ENCODE results near the gene NUDT3. TPM values are rescaled to one million over a fixed set of nuclear protein-coding genes. Genes with fewer than 3 reads are reported as not detected.

NUDT3 gene
- total and polyA plus RNA-seq, 9 of the 15 experiments (the other 6 are each of a cell fraction or from before 2014, with no cell fraction given): 5.4 to 81.2 (median 56.4) TPM

GRCh38 chr6:34242252-34243130 lies 150.0 kb downstream of the NUDT3 start:
- FAIRE-seq: no peak
- 85% methylated on average over 7 of the region's 7 CpGs for WGBS (ENCODE audit: insufficient coverage, low coverage, missing lambda C conversion rate)
- DNase-seq (ENCODE audit: extremely low read depth in 1 of 4, low spot score in 3 of 4): peak in 2 of 4 experiments; percentile 6 to 8
- ChIA-PET CTCF (ENCODE audit: low intra/inter-chr PET ratio) (interaction anchor here (0.7 kb wide), 1 partner anchor 497 kb away, joined by 3 read pairs; no protein-coding TSS in a partner anchor), POLR2A (interaction anchor here (0.5 to 1.5 kb wide), 7 partner anchors 13 to 233 kb away, joined by 3 to 10 read pairs (median 4); no protein-coding TSS in a partner anchor)
- Histone ChIP-seq H3K4me1 (replicated peaks in 1 of 2; ENCODE audit: control insufficient read depth in 2 of 2, insufficient read depth in 2 of 2, low read length in 2 of 2) (peaks cover 74% of the 10 kb centered on the region in 2 experiments), H2AFZ (ENCODE audit: low read depth, low read length) (no peak overlapping the region), H3K9ac (ENCODE audit: insufficient read depth in 1 of 2, low read depth in 2 of 2, low read length in 2 of 2) (peak overlapping the region; percentile 35 to 77; a peak in 3 of 4 replicates), H3K9me1 (ENCODE audit: control insufficient read depth, insufficient read depth, low read length) (no peaks in the 10 kb centered on the region), H3K4me2 (ENCODE audit: insufficient read depth, low read length) (no peak overlapping the region), H3K27me3 (ENCODE audit: control insufficient read depth in 2 of 2, insufficient read depth in 2 of 2, low read length in 2 of 2) (no peaks in the 10 kb centered on the region), H3K4me3 (no peak overlapping the region), H3K79me2 (ENCODE audit: control insufficient read depth, insufficient read depth, low read length) (peaks cover 72% of the 10 kb centered on the region), H4K20me1 (replicated peaks; ENCODE audit: control insufficient read depth, insufficient read depth, low read length) (peaks cover 56% of the 10 kb centered on the region), H3K36me3 (ENCODE audit: control insufficient read depth, insufficient read depth, low read length) (peaks cover 92% of the 10 kb centered on the region), H3K27ac (ENCODE audit: extremely low read depth, low read depth, low read length) (peak overlapping the region; percentile 76), H3K9me3 (replicated peaks; ENCODE audit: control insufficient read depth, insufficient read depth, low read depth, low read length) (no peaks in the 10 kb centered on the region)
- ATAC-seq: no peak
- intact Hi-C loops (cut with micrococcal nuclease) (loop anchor here (5.0 kb wide), 1 partner anchor 185 kb away; no protein-coding TSS in a partner anchor), in situ Hi-C loops (cut with MboI) (no loop called here)
- BruUV-seq (replicated peaks): no TSS peak
- TF ChIP-seq POLR2A (conservative IDR thresholded peaks at IDR 0.05) (peak; percentile 38; the same call in 1 of the 2 replicates), ILK (tag; IDR thresholded peaks at IDR 0.05; ENCODE audit: borderline replicate concordance, low read depth) (no peak), POLR2AphosphoS5 (IDR thresholded peaks at IDR 0.05; ENCODE audit: control insufficient read depth, insufficient read depth, low read depth, low read length) (peak; percentile 51; the same call in 1 of the 2 replicates), YY1 (IDR thresholded peaks at IDR 0.05; ENCODE audit: borderline replicate concordance in 1 of 3, control insufficient read depth in 1 of 3, extremely low read depth in 1 of 3, insufficient read depth in 3 of 3, insufficient read length in 1 of 3, insufficient replicate concordance in 2 of 3, low read depth in 1 of 3, low read length in 2 of 3) (no peak), EGR1 (conservative IDR thresholded peaks at IDR 0.05) (peak; percentile 20; the same call in 1 of the 2 replicates), THAP12 (CRISPR knock-in tag; IDR thresholded peaks at IDR 0.05) (0 out of 2 replicates have a peak, but pooled peaks have one; percentile 55), HBP1 (CRISPR knock-in tag; IDR thresholded peaks at IDR 0.05) (0 out of 2 replicates have a peak, but pooled peaks have one; percentile 26)
